NCI-H510A treated with DMSO at 0.1 percent for 48 hours (cell line): Measurements from ENCODE around the gene TSHB.

Experiments used
- DNase-seq: peaks from one replicate; lab custom pipeline; 2025; lab: John Stamatoyannopoulos, UW

Gene TSHB

DNA sequence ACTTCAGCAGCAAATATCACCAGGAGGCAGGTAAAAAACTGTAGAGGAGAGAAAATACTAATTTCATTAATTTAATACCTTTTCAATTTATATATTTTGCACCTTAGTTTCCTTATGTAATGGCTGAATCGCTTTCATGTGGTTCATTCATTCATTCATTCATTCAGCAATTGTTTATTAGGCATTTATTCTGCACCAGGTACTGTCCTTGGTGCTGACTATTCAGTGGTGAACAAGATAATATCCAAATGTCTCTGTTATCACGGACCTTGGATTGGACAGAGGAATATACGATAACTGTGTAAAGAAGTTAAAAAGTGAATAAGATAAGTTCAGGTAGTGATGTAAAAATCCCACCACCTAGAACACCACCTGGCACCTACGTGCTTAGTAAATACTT, 30.9 kb downstream of the TSHB start:
- no peak for DNase-seq

DNA sequence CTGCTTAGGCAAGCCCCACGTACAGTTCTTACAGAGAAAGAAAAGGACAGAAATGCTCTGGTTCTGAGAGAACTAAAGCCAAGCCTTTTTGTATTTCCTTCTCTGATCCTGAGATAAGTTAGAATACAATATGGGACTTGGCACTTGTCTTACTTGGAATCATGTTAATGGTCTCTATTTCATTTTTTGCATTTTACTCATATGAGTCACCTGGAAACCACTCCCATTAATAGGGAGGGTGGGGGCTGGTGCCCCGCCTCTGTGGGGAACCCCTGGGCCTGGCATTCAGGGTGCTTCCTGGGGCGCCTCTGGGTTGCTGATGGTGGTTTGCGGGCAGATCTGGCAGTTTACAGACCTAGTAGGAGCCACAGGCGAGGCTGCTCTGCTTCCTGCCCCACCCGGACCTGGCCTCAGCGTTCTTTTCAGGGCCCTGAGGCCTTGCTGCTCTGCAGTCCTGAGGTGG, 32.9 kb downstream of the TSHB start:
- no peak for DNase-seq

DNA sequence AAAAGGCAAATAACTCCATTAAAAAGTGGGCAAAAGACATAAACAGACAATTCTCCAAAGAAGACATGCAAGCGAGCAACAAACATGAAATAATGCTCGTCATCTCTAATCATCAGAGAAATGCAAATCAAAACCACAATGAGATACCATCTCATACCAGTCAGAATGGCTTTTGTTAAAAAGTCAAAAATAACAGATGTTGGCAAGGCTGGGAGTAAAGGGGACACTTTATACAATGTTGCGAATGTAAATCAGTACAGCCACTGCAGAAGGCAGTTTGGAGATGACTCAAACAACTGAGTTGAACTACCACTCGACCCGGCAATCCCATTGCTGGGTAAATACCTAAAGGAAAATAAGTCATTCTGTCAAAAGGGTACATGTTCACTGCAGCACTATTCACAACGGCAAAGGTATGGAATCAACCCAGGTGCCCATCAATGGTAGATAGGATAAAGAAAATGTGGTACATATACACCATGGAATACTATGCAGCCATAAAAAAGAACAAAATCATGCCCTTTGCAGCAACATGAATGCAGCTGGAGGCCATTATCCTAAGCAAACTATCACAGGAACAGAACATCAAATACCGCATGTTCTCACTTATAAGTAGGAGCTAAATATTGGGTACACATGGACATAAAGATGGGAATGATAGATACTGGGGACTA, 33.7 kb downstream of the TSHB start:
- no peak for DNase-seq

DNA sequence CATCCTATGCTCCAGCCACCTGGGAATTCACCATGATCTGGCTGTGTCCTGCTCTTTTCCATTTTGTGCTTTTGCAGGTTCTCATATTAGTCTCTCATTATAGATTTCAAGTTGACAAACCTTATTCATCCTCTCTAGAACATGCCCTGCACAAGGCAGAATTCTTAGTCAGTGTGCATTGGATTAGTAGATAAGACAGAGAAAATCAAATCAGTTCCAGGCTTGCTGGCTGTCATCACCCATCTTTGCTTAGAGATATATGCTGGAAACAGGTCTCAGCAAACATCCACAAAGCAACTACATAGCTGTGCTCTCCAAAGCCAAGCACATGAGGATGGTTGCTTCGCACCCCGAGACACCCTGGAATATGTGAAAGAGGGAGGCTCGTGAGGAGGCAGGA, 34.8 kb downstream of the TSHB start:
- DNase-seq = no peak

DNA sequence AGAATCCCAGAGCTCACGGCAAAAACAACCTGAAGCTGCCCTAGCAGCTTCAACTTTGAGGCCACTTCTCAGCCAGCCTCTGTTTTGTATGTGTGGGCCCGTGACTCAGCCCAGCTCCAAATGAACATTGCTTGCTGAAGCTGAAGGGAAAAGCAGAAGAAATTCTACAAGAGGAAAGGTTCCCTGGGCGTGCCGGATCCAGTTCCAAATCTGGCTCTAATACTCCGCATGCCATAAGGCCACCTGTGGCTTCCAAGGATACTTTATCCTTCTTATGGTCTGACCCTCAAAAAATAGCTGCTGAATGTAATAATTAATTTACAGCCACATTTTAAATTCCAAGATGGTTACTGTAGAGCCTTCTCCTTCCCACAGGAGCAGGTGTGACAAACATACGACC, 35.4 kb downstream of the TSHB start:
- no peak for DNase-seq

DNA sequence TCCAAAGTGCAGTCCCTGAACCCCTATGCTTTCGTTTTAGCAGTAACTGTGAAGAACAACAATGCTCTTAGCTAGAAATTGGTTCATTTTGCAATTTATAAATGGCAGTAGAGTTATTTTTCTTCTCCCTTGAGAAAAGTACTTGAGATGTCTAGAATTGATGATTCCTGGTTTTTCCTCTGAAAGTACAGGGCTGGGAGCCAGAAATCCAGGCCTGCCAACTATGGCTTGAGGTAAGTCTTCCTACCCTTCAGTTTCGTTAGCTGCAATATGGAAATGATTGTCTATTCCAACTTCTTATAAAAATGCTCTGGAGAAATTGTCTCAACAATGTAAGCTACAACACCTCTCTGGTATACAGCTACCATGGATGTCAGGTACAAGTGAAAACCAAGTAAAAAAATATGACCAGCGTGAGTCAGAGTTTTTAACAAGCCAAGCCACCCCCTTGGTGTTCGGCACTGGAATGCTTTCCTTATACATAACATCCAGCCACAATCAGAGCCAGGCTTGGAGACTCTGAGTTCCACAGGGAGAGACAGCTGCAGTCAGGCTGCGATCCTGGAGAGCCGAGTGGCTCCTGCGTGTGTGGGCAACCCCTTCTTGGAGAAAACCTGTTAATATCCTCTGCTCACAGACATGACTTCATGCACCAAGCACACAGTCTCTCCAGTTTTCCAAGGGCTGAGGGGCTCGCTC, 37.7 kb downstream of the TSHB start:
- no peak for DNase-seq

DNA sequence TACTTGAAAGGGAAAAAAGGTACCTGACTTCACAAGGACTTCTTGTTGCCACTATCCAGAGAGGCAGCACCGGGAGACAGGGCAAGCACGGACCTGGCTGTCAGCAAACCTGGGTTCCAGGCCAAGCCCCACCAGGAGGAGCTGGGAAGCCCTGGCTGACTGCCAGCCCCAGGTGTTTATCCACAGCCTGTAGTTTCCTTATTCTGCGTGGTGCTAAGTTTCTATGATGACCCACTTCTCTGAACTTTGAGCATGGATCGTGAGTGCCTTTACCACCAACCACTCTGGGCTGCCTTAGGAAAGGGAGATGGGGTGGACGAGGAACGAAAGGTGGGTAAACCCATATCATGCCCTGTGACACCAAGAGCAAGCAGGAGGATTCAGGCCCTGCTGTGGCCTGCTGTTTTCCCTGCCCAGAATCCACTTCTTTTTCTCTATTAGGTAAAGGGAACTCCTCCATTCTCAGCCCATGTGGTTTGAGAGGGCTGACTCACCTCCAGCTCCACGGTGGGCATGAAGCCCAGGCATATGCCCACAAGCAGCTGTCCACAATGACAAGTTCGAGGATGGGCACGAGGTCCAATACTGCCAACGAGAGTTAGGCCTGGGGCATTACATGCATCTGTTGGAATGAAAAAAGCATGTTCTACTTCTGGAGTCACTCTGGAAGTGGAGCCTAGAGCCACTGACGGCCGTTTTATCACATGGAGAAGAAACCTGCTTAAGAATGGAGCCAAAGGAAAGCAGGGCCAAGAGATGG, 39.4 kb downstream of the TSHB start:
- no peak for DNase-seq

DNA sequence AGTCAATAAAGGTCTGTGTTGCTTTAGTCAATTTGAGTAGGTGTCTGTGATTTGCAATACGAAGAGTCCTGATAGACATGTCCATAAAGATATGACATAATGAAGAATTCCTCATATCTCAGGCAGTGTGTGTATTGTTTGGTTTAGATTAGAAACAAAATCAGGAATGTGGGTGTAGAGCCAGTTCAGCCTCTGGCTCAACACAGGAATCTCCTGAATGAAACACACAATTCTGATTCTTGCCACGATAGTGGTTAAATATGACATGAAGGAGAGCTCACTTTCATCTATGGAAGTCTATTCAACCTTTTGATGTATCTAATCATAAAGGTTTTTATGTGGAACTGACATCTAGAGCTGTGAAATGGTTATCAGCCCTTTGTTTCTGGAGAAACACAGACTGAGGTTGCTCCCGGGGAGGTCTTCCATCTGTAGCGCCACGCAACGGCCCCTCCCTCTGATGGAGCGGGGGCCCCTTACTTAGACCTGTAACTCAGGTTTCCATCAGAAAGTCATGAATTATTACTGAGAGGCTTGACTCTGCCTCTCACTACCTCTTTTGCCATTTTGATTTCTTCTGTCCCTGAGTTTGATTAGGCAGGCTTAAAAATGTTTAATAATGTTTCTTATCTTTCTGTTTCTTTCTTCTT, 40.2 kb downstream of the TSHB start:
- DNase-seq = no peak

DNA sequence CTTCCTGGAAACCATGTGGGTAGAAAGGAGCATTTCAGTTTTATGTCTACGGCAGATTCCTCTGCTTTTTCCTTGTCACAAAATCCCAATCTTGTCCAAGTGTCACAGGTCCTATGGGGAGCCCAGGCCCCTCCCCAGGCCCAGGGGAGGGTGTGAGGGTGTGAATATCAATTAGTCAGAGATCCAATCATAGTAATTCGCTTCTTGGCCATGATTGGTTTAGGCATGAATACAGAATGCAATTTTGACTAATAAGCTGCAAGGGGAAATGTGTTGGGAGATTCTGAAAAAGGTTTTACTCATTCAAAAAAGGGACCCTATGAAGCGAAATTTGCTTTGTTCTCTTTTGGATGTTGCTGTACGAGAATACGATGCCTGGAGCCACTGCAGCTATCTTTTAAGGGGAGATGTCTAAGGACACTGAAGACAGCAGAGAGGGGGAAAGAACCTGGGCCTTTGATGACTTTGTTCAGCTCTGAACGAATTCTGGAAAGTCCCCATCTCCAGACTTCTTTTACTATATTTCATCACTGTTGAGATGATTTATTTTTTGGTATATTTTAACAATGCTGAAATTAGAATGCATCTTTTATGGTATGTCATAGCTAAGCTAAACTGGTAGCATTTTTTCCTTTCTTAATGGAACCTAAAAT, 41.5 kb downstream of the TSHB start:
- DNase-seq = no peak

DNA sequence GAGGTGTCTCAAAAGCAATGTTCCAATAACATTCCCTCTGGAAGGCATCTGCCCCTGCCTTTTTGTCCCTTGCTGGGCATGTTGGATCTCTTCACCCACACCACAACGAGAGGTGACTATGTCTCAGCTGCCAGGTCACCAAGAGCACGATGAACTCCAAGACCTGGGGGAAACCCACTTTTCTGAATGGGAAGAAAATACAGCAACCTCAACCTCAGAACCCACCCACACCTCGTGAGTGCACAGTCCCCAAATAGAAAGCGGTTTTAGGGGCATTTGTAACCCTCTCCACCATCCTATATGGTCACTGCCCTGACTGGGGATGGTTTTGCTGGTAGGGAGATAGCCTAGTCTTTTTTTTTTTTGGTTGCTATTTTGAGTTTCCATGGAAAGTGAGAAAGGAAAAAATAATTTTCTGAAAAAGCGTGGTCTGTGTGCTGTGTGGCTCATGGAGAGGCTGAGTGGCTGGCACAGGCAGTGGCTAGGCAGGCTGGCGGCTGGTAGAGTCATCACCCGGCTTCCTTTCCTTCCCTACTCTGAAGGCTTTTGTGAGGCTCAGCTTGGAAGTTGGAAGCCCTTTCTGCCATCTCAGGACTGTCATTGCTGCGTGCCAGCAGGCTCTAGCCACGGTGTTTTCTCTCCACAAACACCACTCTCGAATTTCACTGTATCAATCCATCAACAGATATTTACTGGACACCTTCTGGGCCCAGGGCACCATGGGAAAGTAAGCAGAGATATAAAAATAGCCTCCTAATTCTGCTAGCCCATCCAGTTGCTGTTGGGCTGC, 43.9 kb downstream of the TSHB start:
- DNase-seq = peak; percentile 8

DNA sequence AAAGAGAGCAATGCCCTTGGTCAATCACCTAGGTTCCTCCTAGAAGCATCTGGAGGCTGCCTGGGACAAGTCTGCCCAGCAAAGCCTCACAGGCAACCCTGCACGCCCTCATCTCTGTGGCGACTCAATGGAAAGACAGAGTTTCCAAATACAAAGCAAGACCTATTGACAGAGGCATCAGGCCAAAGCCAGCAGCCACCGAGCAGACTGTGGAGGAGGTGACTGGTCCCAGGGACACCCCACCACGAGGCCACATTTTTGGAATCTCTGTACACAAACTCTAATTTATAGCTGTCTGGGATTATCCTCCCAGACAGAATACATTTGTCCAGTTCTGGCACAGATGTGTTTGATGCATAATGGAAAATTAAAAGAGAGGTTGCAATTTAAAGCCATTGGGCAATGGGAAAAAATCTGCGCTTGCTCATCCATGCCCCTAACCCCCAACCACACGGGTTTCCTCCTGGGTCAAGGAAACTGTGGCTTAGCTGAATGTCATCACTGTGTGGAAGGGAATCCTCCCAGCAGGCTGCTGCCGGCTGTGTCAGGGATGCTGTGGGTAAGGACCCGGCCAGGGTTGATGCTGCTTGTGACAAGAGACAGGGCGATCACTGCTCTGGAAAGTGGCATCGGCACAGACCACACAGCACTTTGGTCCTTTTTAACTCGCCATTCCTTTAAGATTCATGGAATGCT, 45.4 kb downstream of the TSHB start:
- no peak for DNase-seq

DNA sequence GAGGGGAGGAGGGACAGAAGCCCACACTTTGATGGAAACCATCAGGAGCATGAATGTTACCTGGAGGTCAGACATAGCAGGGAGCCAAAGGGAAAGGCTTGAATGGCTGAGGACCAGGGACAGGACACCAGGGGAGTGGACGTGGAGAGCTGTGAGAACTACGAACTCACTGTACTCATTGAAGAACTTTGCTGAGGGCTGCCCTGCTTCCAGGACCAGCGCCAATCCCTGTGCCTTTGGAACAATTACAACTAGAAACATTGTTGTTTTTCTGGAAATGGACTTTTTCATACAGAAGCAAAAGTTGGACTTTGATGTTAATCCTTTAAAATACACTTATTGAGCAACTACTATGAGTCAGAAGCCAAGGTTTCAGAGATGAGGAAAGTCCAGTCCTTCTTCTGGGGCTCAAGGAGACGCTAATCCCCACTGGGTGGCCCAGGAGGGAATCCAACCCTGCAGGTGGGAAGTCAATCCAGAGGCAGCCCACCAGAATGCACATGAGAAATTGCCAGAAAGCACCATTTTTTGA, 46.8 kb downstream of the TSHB start:
- DNase-seq = no peak

DNA sequence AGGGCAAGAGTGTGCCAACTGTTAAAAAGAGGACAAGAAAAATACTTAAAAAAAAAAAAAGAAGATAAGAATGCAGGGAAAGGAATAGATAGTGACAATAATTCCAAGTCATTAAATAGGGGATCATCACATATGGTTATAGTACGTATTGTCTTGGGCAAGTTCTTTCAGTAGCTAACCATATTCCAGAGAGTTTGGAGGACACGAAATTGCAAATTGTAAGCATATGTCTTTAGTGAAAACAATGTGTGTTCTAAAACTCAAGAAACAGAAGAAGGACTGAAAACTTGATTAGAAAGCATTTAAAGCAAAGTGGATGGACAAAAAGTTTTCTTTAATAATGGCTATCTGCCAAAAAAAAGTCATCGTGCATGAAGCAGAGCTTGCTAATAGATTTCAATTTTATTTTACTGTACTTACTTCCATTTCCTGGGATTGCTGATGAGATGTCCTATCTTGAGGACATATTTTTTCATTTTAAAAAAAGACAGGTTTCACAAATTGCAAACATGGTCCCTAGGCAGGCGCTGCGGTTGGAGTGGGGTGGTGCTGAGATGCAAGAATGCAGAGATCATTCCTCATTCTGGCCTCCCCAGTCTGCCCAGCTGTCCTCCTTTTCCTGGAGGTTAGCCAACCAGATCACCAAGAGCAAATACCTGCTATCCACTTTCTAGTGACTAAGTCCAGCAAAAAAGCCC, 47.8 kb downstream of the TSHB start:
- DNase-seq = no peak

DNA sequence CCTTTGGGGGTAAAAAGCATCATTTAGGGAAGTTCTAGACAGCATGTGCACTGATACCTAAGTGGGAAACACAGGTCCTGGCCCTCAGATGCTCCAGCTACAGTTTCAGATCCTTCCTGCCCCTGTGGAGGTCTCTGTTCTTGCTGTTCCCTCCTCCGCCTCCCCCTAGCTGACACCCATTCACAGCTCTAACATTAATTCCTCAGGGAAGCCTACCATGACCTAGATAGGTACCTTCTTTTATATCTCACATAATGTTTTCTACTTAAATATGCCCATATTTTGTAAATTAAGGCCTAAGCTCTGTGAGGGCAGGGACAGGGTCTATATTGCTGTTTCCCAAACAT, 48.3 kb downstream of the TSHB start:
- no peak for DNase-seq

DNA sequence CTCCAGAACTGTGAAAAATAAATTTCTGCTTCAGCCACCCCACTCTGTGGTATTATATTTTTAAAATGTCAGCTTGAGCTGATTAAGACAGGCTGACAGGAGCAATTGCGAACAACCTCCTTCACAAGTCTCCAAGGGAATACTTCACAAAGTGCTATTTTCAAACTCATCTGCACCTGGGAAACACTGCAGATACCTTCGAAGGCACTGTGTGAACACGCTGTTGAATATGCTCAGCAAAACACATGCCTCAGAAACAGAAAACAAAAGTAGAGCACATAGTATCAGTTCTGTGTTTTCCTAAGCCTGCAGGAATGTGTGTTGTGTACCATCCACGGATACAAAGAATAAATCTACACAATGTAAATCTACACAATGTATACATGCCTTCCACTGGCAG, 49.1 kb downstream of the TSHB start:
- no peak for DNase-seq

DNA sequence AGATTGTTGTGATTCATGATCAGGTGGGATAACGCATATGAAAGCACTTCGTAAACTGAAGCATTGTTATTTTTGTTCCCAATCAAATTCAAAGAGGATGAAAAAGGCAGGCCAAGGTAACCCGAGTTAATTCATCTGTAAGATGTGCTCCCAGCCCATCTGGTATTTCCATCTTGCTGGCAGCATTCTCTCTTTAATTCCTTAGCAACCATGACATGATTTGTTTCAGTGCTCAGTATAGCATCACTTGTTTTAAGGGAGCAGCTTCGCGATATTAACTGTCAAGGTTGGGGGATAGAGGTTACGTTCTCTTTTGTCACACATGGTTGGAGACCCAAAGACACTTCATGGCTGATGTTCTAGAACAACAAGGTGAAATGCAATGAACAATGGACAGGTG, 53.3 kb downstream of the TSHB start:
- DNase-seq = no peak
